Astrocyte of the spinal cord (primary cell): Measurements from ENCODE around the gene GLT8D2.

Experiments used
- DNase-seq: peaks from one replicate; pipeline ENCODE4 v3.0.0; 2011; ENCODE audit warnings: low read depth, low spot score
- H3K4me3 ChIP-seq: 2 replicates; pipeline ENCODE4 v1.5.1; 2011; ENCODE audit warnings: low read depth, mild to moderate bottlenecking, low read length, moderate library complexity
- in situ Hi-C: cut with HindIII; loops from 2 replicates; pipeline ENCODE4 v1.10.0; 2017; ENCODE audit warnings: low sequenced_read_pairs
- TF ChIP-seq, protein P1 (sequence below): IDR thresholded peaks from 2 replicates; pipeline ENCODE4 v1.5.1; 2012; ENCODE audit warnings: low read depth, mild to moderate bottlenecking, low read length, inconsistent platforms

Gene GLT8D2

DNA sequence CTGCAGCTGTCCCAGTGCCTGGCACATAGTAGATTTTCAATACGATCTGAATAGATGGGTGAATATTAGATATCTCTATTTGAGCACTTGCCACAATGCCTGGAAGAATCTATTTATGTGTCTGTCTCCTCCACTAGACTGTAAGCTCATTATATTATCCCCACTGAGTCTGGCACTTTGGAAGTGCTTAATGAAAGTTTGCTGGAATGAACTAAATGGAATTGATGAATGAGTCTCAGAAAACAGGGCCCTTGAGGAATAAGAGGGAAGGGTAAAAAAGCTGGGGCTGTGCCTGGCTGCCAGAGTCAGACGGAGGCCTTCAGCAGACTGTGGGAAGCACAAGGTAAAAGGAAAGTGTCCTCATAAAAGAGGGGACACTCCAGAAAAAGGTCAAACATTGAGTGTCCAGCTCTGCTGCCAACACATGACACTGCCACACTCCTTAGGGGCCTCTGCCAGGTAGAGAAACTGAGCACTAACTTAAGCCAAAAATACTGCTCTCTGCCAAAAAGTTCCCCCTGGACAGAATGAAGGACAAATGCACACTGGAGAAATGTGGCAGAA is 39.3 kb downstream of the GLT8D2 start:
- no peak overlapping the region for H3K4me3 ChIP-seq
- TF ChIP-seq, protein P1, sequence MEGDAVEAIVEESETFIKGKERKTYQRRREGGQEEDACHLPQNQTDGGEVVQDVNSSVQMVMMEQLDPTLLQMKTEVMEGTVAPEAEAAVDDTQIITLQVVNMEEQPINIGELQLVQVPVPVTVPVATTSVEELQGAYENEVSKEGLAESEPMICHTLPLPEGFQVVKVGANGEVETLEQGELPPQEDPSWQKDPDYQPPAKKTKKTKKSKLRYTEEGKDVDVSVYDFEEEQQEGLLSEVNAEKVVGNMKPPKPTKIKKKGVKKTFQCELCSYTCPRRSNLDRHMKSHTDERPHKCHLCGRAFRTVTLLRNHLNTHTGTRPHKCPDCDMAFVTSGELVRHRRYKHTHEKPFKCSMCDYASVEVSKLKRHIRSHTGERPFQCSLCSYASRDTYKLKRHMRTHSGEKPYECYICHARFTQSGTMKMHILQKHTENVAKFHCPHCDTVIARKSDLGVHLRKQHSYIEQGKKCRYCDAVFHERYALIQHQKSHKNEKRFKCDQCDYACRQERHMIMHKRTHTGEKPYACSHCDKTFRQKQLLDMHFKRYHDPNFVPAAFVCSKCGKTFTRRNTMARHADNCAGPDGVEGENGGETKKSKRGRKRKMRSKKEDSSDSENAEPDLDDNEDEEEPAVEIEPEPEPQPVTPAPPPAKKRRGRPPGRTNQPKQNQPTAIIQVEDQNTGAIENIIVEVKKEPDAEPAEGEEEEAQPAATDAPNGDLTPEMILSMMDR: no peak
- DNase-seq: no peak

GRCh38 chr12:104010121-104010520 is 39.9 kb downstream of the GLT8D2 start:
- in situ Hi-C loops: no loop called here
- H3K4me3 ChIP-seq: no peak overlapping the region
- TF ChIP-seq, protein P1: no peak
- no peak for DNase-seq

More for the DNA sequence above, 39.3 kb downstream of the GLT8D2 start:
- in situ Hi-C loops: no loop called here

- TF ChIP-seq, protein P1: no peak
These were observed 43.1 kb downstream of the GLT8D2 start for GRCh38 chr12:104006929-104007328.

DNA sequence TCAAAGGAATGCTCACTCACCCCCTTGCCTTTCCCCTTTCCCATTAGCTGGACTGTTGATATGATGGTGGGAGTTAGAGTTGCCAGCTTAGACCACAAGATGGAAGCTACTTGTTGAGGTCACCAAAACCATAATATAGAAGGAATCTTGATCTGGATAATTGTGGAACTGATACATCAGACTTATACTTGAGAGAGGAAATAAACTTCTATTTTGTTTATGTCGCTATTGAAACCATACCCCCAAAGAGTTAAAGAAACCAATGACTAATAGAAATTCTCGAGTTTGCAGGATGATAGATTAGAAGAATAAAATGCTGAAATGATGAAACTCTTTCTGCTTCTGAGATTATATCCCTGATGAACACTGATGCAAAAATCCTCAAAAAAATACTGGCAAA is 46.4 kb downstream of the GLT8D2 start:
- TF ChIP-seq, protein P1: no peak
- in situ Hi-C loops: no loop called here
- H3K4me3 ChIP-seq: no peak overlapping the region
- no peak for DNase-seq

More at GRCh38 chr12:104006929-104007328, 43.1 kb downstream of the GLT8D2 start:
- peak; percentile 73 for DNase-seq
- in situ Hi-C loops: no loop called here
- no peak overlapping the region for H3K4me3 ChIP-seq

DNA sequence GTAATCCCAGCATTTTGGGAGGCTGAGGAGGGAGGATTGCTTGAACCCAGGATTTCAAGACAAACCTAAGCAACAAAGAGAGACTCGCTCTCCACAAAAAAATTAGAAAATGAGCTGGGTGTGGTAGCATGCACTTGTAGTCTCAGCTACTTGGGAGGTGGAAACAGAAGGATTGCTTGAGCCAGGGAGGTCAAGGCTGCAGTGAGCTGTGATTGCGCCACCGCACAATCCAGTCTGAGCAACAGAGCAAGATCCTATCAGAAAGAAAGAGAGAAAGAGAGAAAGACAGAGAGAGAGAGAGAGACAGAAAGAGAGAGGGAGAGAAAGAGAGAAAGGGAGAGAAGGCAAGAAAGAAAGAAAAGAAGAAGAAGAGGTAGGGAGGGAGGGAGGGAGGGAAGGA is 47.3 kb downstream of the GLT8D2 start:
- in situ Hi-C loops: no loop called here
- no peak overlapping the region for H3K4me3 ChIP-seq
- DNase-seq: no peak
- TF ChIP-seq, protein P1: no peak

DNA sequence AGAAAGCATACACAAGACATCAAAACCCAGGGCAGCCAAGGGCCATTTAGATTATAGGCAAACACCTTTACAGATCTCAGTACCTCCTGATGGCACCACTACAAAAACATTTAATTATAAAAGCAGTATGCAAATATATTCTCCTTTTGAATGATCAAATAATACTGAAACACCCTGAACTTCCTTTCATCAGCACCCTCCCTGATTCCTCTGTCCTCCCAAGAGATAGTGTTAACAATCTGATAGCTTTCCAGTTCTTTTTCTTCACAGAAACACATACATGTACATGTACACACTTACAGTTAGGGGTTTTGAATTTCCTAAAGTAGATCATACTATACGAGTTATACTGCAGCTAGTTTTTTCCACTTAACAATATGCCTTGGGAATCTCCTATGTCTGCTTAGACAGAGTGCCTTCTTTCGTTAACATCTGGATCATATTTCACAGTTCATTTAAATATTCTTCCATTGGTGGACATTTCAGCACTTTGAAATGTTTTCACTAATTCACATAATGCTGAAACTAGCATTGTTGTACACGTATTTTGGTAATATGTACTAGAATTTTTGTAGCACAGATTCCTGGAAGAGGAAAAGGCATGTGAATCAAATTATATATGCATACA is 49.1 kb downstream of the GLT8D2 start:
- TF ChIP-seq, protein P1: no peak
- no peak for DNase-seq
- in situ Hi-C loops: no loop called here
- no peak overlapping the region for H3K4me3 ChIP-seq
